GM12878 (cell line): Measurements from ENCODE around the gene CHD6.

ENCODE experiments used
- CTCF ChIP-seq, 3 experiments: IDR thresholded peaks in 2 of 3; conservative IDR thresholded peaks in 1 of 3; 2 replicates each; pipeline ENCODE4 v1.5.1; 2011; ENCODE audit warnings: low read depth in 3 of 3, low read length in 3 of 3, mild to moderate bottlenecking in 3 of 3, control low read depth in 2 of 3, moderate library complexity in 2 of 3, inconsistent platforms in 1 of 3, mixed read lengths in 1 of 3; ENCODE audit not compliant: control insufficient read depth in 2 of 3, insufficient read depth in 1 of 3; ENCODE audit errors: extremely low read depth in 1 of 3
- JUND ChIP-seq: IDR thresholded peaks from 2 replicates; pipeline ENCODE4 v1.6.1; 2012; ENCODE audit warnings: low read depth, mild to moderate bottlenecking, low read length, improper control_type of control experiment, moderate library complexity
- MAX ChIP-seq: IDR thresholded peaks from 2 replicates; pipeline ENCODE4 v1.6.1; 2012; ENCODE audit warnings: low read depth, low read length, improper control_type of control experiment
- MYC ChIP-seq: IDR thresholded peaks from 2 replicates; pipeline ENCODE4 v1.6.1; 2011; ENCODE audit warnings: mild to moderate bottlenecking, low read length, moderate library complexity, inconsistent platforms; ENCODE audit not compliant: insufficient read depth, insufficient replicate concordance, insufficient read length, severe bottlenecking
- NR2C2 ChIP-seq: IDR thresholded peaks from 2 replicates; pipeline ENCODE4 v1.6.1; 2011; ENCODE audit warnings: borderline replicate concordance, low read depth; ENCODE audit not compliant: control insufficient read depth, insufficient read length
- RB1 ChIP-seq: fragments of 450-650 bp; formaldehyde crosslinking; IDR thresholded peaks from 2 replicates; pipeline ENCODE4 v1.6.1; 2017; ENCODE audit warnings: mild to moderate bottlenecking, borderline replicate concordance

GRCh38 chr20:41398408-41398807 is 219.8 kb downstream of the CHD6 start:
- TF ChIP-seq RB1, result no peak
- TF ChIP-seq MYC, result no peak
- TF ChIP-seq CTCF (IDR thresholded peaks at IDR 0.05 in 2 of 3, conservative IDR thresholded peaks at IDR 0.05 in 1 of 3; ENCODE audit: control insufficient read depth in 2 of 3, extremely low read depth in 1 of 3, insufficient read depth in 1 of 3, low read depth in 3 of 3, low read length in 3 of 3), result no peak
- TF ChIP-seq MAX, result no peak
- no peak for TF ChIP-seq JUND
- no peak for TF ChIP-seq NR2C2
